Keratinocyte (primary cell): ENCODE measurements around the gene ENPP1. TPM values are rescaled to one million over a fixed set of nuclear protein-coding genes. Genes with fewer than 3 reads are reported as not detected.

Source experiments
- DNase-seq: peaks from one replicate; pipeline ENCODE4 v3.0.0-alpha.2; 2011; ENCODE audit warnings: low read depth, missing footprints, low spot score
- FAIRE-seq: peaks from 2 replicates; lab custom pipeline; 2011; peaks lifted over from hg19 to GRCh38; lab: Jason Lieb, UNC
- H2AFZ ChIP-seq: 2 replicates; pipeline ENCODE4 v1.6.0; 2012; ENCODE audit warnings: low read length, control low read depth, inconsistent platforms; ENCODE audit not compliant: control insufficient read depth
- H3K27ac ChIP-seq: 2 replicates; pipeline ENCODE4 v1.5.1; 2011; ENCODE audit warnings: low read length; ENCODE audit not compliant: control insufficient read depth, insufficient read depth
- H3K27me3 ChIP-seq: 3 replicates; pipeline ENCODE4 v1.6.0; 2011; ENCODE audit warnings: low read length; ENCODE audit not compliant: control insufficient read depth, insufficient read depth; ENCODE audit errors: extremely low read depth
- H3K36me3 ChIP-seq, 2 experiments: 2 replicates in 1 of 2; 3 replicates in 1 of 2; pipeline ENCODE4 v1.5.1; 2011; ENCODE audit warnings: low read length in 2 of 2, mild to moderate bottlenecking in 1 of 2; ENCODE audit not compliant: control insufficient read depth in 2 of 2, insufficient read depth in 2 of 2; ENCODE audit errors: extremely low read depth in 1 of 2
- H3K4me1 ChIP-seq: 3 replicates; pipeline ENCODE4 v1.5.1; 2011; ENCODE audit warnings: low read length; ENCODE audit not compliant: control insufficient read depth, insufficient read depth; ENCODE audit errors: extremely low read depth
- H3K4me2 ChIP-seq: 3 replicates; pipeline ENCODE4 v1.6.0; 2011; ENCODE audit warnings: low read depth, low read length; ENCODE audit not compliant: control insufficient read depth, insufficient read depth; ENCODE audit errors: extremely low read depth
- H3K4me3 ChIP-seq, 3 experiments: fragments of 200-600 bp in 1 of 3; sonication (generic) in 1 of 3; 2 replicates in 2 of 3; 3 replicates in 1 of 3; pipeline ENCODE4 v1.5.1; 2011 to 2016; ENCODE audit warnings: low read length in 3 of 3, mild to moderate bottlenecking in 3 of 3, control low read depth in 2 of 3, inconsistent platforms in 1 of 3, low read depth in 1 of 3, mixed read lengths in 1 of 3, mixed run types in 1 of 3, moderate library complexity in 1 of 3; ENCODE audit not compliant: control insufficient read depth in 2 of 3, insufficient read depth in 2 of 3; ENCODE audit errors: extremely low read depth in 1 of 3
- H3K79me2 ChIP-seq: 2 replicates; pipeline ENCODE4 v1.6.0; 2012; ENCODE audit warnings: low read length; ENCODE audit not compliant: control insufficient read depth, insufficient read depth
- H3K9ac ChIP-seq: 3 replicates; pipeline ENCODE4 v1.6.0; 2011; ENCODE audit warnings: low read length; ENCODE audit not compliant: control insufficient read depth, insufficient read depth; ENCODE audit errors: extremely low read depth
- H3K9me1 ChIP-seq: 3 replicates; pipeline ENCODE4 v1.6.0; 2011; ENCODE audit warnings: low read length; ENCODE audit not compliant: control insufficient read depth, insufficient read depth; ENCODE audit errors: extremely low read depth
- H3K9me3 ChIP-seq: 2 replicates; pipeline ENCODE4 v1.5.1; 2012; ENCODE audit warnings: low read depth, low read length; ENCODE audit not compliant: control insufficient read depth
- H4K20me1 ChIP-seq: 3 replicates; pipeline ENCODE4 v1.6.0; 2011; ENCODE audit warnings: low read length; ENCODE audit not compliant: control insufficient read depth, insufficient read depth; ENCODE audit errors: extremely low read depth
- CTCF ChIP-seq, 3 experiments: IDR thresholded peaks in 1 of 3; conservative IDR thresholded peaks in 1 of 3; optimal IDR thresholded peaks in 1 of 3; 2 replicates in 2 of 3; 3 replicates in 1 of 3; pipeline versions ENCODE3 to v1.5.1; 2011; ENCODE audit warnings: low read length in 3 of 3, mild to moderate bottlenecking in 3 of 3, moderate library complexity in 2 of 3, control low read depth in 1 of 3, inconsistent platforms in 1 of 3; ENCODE audit not compliant: insufficient read depth in 2 of 3; ENCODE audit errors: extremely low read depth in 1 of 3
- EZH2 ChIP-seq: IDR thresholded peaks from one replicate; pipeline ENCODE4 v1.6.1; 2012; ENCODE audit warnings: inconsistent platforms, mild to moderate bottlenecking, low read length, moderate library complexity
- dilution Hi-C: fragments of 300-500 bp; cut with MboI; formaldehyde crosslinking; loops from one replicate; pipeline ENCODE4 v1.7.0; 2020; ENCODE audit warnings: low sequenced_read_pairs; ENCODE audit not compliant: extremely low pct_ligation_motif_present
- polyA plus RNA-seq, 5 experiments: library from polyadenylated mRNA; depleted of rRNA in 3 of 5; stranded (reverse) in 3 of 5; stranded (forward) in 1 of 5; unstranded in 1 of 5; fragments of >200 nt; gene quantifications; 1 replicate in 1 of 5; 2 replicates in 3 of 5; 3 replicates in 1 of 5; pipeline versions ENCODE4 v1.2.1 to v1.2.3, GENCODE V29; 2011 to 2012; ENCODE audit warnings: missing spikeins in 2 of 5, low read depth in 1 of 5, low replicate concordance in 1 of 5

Gene ENPP1
- polyA plus RNA-seq, 1 donor (not counting 4 experiments of a cell fraction or from before 2014, with no cell fraction given), result 0.34 TPM

- dilution Hi-C loops, result no loop called here
- H3K9ac ChIP-seq, result no peak overlapping the region
- H3K36me3 ChIP-seq, result no peaks in the 10 kb centered on the region
- H3K4me2 ChIP-seq, result no peak overlapping the region
- H3K27ac ChIP-seq, result no peak overlapping the region
- FAIRE-seq (no peak), DNase-seq (no peak)
- H3K9me3 ChIP-seq, result no peaks in the 10 kb centered on the region
- no peaks in the 10 kb centered on the region for H3K79me2 ChIP-seq
- no peak for TF ChIP-seq CTCF (optimal IDR thresholded peaks at IDR 0.05 in 1 of 3, IDR thresholded peaks at IDR 0.05 in 1 of 3, conservative IDR thresholded peaks at IDR 0.05 in 1 of 3; ENCODE audit: extremely low read depth in 1 of 3, insufficient read depth in 2 of 3, low read length in 3 of 3)
- no peak for TF ChIP-seq EZH2
- no peak overlapping the region for H2AFZ ChIP-seq
- H3K27me3 ChIP-seq, result no peaks in the 10 kb centered on the region
- H4K20me1 ChIP-seq, result no peaks in the 10 kb centered on the region
- no peaks in the 10 kb centered on the region for H3K4me1 ChIP-seq
- no peaks in the 10 kb centered on the region for H3K9me1 ChIP-seq
- H3K4me3 ChIP-seq, result no peak overlapping the region
These were observed 24.1 kb downstream of the ENPP1 start for GRCh38 chr6:131831886-131832285.

- dilution Hi-C loops, result no loop called here
- Histone ChIP-seq H3K79me2 (no peaks in the 10 kb centered on the region), H3K36me3 (no peaks in the 10 kb centered on the region), H2AFZ (no peak overlapping the region), H3K4me2 (no peak overlapping the region), H4K20me1 (no peaks in the 10 kb centered on the region), H3K9me3 (no peaks in the 10 kb centered on the region), H3K4me3 (no peak overlapping the region), H3K27me3 (no peaks in the 10 kb centered on the region), H3K9ac (no peak overlapping the region), H3K4me1 (no peaks in the 10 kb centered on the region), H3K27ac (no peak overlapping the region), H3K9me1 (no peaks in the 10 kb centered on the region)
- no peak for FAIRE-seq
- DNase-seq, result no peak
- no peak for TF ChIP-seq EZH2
- no peak for TF ChIP-seq CTCF (optimal IDR thresholded peaks at IDR 0.05 in 1 of 3, IDR thresholded peaks at IDR 0.05 in 1 of 3, conservative IDR thresholded peaks at IDR 0.05 in 1 of 3; ENCODE audit: extremely low read depth in 1 of 3, insufficient read depth in 2 of 3, low read length in 3 of 3)
These were observed 24.5 kb downstream of the ENPP1 start for GRCh38 chr6:131832363-131832762.
